ENCODE results near the gene BTF3. TPM values are rescaled to one million over a fixed set of nuclear protein-coding genes. Genes with fewer than 3 reads are reported as not detected.

Gene BTF3
- total RNA-seq, 3 donors from 2014 or later (not counting 1 experiment from before 2014, with no cell fraction given): 364 to 423 (median 391) TPM

GRCh38 chr5:73487815-73488214 is 10.4 kb upstream of the BTF3 start:
- peaks cover 47 to 55% of the 10 kb centered on the region in 2 donors for H3K27me3 Mint-ChIP-seq (ENCODE audit: low read depth in 2 of 2)
- intact Hi-C loops (cut with micrococcal nuclease): no loop called here

GRCh38 chr5:73488806-73489205 is 9.4 kb upstream of the BTF3 start:
- no peaks in the 10 kb centered on the region for H3K36me3 Mint-ChIP-seq
- peaks cover 3% of the 10 kb centered on the region for H3K27me3 ChIP-seq (ENCODE audit: control insufficient read depth, insufficient read depth, low read length)
- DNase-seq: no peak
- TF ChIP-seq CTCF (IDR thresholded peaks at IDR 0.05): no peak
- H3K9me3 ChIP-seq (ENCODE audit: control insufficient read depth, insufficient read depth, low read length): no peaks in the 10 kb centered on the region
- no peak for ATAC-seq
- H3K4me3 ChIP-seq (ENCODE audit: low read length): no peak overlapping the region
- H3K36me3 ChIP-seq (ENCODE audit: control insufficient read depth, insufficient read depth, low read length): no peaks in the 10 kb centered on the region
- no peak overlapping the region for H3K4me3 Mint-ChIP-seq
- no peaks in the 10 kb centered on the region for H3K9me3 Mint-ChIP-seq
- intact Hi-C loops (cut with micrococcal nuclease): no loop called here
- H3K27ac ChIP-seq (ENCODE audit: low read length): no peak overlapping the region
- H3K4me1 ChIP-seq (ENCODE audit: control insufficient read depth, insufficient read depth, low read length): no peaks in the 10 kb centered on the region
- no peak overlapping the region for H3K27ac Mint-ChIP-seq
- no peaks in the 10 kb centered on the region for H3K4me1 Mint-ChIP-seq
- H3K27me3 Mint-ChIP-seq (ENCODE audit: low read depth in 2 of 2): peaks cover 50 to 56% of the 10 kb centered on the region in 2 donors
- WGBS (ENCODE audit: insufficient coverage): 94% methylated on average over 3 of the region's 3 CpGs

More at GRCh38 chr5:73487815-73488214, 10.4 kb upstream of the BTF3 start:
- H3K9me3 Mint-ChIP-seq: no peaks in the 10 kb centered on the region
- Histone ChIP-seq H3K9me3 (ENCODE audit: control insufficient read depth, insufficient read depth, low read length) (no peaks in the 10 kb centered on the region), H3K36me3 (ENCODE audit: control insufficient read depth, insufficient read depth, low read length) (no peaks in the 10 kb centered on the region), H3K27me3 (ENCODE audit: control insufficient read depth, insufficient read depth, low read length) (no peaks in the 10 kb centered on the region), H3K4me3 (ENCODE audit: low read length) (no peak overlapping the region), H3K27ac (ENCODE audit: low read length) (no peak overlapping the region), H3K4me1 (ENCODE audit: control insufficient read depth, insufficient read depth, low read length) (no peaks in the 10 kb centered on the region)
- no peaks in the 10 kb centered on the region for H3K4me1 Mint-ChIP-seq
- DNase-seq (no peak), ATAC-seq (no peak)
- H3K36me3 Mint-ChIP-seq: no peaks in the 10 kb centered on the region
- TF ChIP-seq CTCF (IDR thresholded peaks at IDR 0.05): no peak
- H3K4me3 Mint-ChIP-seq: no peak overlapping the region
- WGBS (ENCODE audit: insufficient coverage): 94% methylated on average over 3 of the region's 4 CpGs
- H3K27ac Mint-ChIP-seq: no peak overlapping the region

- ATAC-seq (no peak), DNase-seq (no peak)
- peaks cover 9% of the 10 kb centered on the region for H3K27me3 ChIP-seq (ENCODE audit: control insufficient read depth, insufficient read depth, low read length)
- intact Hi-C loops (cut with micrococcal nuclease): no loop called here
- no peak overlapping the region for H3K4me3 Mint-ChIP-seq
- H3K27me3 Mint-ChIP-seq (ENCODE audit: low read depth in 2 of 2): peaks cover 55 to 69% of the 10 kb centered on the region in 2 donors
- TF ChIP-seq CTCF (IDR thresholded peaks at IDR 0.05): no peak
- no peak overlapping the region for H3K4me3 ChIP-seq (ENCODE audit: low read length)
- H3K9me3 Mint-ChIP-seq: no peaks in the 10 kb centered on the region
- H3K27ac Mint-ChIP-seq: no peak overlapping the region
- H3K9me3 ChIP-seq (ENCODE audit: control insufficient read depth, insufficient read depth, low read length): no peaks in the 10 kb centered on the region
- H3K4me1 Mint-ChIP-seq: no peaks in the 10 kb centered on the region
- H3K36me3 Mint-ChIP-seq: no peaks in the 10 kb centered on the region
- H3K27ac ChIP-seq (ENCODE audit: low read length): no peak overlapping the region
- no peaks in the 10 kb centered on the region for H3K4me1 ChIP-seq (ENCODE audit: control insufficient read depth, insufficient read depth, low read length)
- WGBS (ENCODE audit: insufficient coverage): 100% methylated on average over 2 of the region's 2 CpGs
- H3K36me3 ChIP-seq (ENCODE audit: control insufficient read depth, insufficient read depth, low read length): no peaks in the 10 kb centered on the region
Measured at GRCh38 chr5:73490088-73490487, 8.2 kb upstream of the BTF3 start.

GRCh38 chr5:73491155-73491554 is 7.1 kb upstream of the BTF3 start:
- ATAC-seq (no peak), DNase-seq (no peak)
- intact Hi-C loops (cut with micrococcal nuclease): no loop called here
- Mint-ChIP-seq H3K36me3 (no peaks in the 10 kb centered on the region), H3K27me3 (ENCODE audit: low read depth in 2 of 2) (peaks cover 50 to 67% of the 10 kb centered on the region in 2 donors), H3K9me3 (no peaks in the 10 kb centered on the region), H3K4me1 (no peaks in the 10 kb centered on the region), H3K27ac (no peak overlapping the region), H3K4me3 (no peak overlapping the region)
- H3K27me3 ChIP-seq (ENCODE audit: control insufficient read depth, insufficient read depth, low read length): peaks cover 10% of the 10 kb centered on the region
- H3K9me3 ChIP-seq (ENCODE audit: control insufficient read depth, insufficient read depth, low read length): no peaks in the 10 kb centered on the region
- no peak for TF ChIP-seq CTCF (IDR thresholded peaks at IDR 0.05)
- no peak overlapping the region for H3K4me3 ChIP-seq (ENCODE audit: low read length)
- H3K4me1 ChIP-seq (ENCODE audit: control insufficient read depth, insufficient read depth, low read length): no peaks in the 10 kb centered on the region
- no peaks in the 10 kb centered on the region for H3K36me3 ChIP-seq (ENCODE audit: control insufficient read depth, insufficient read depth, low read length)
- H3K27ac ChIP-seq (ENCODE audit: low read length): no peak overlapping the region
- WGBS (ENCODE audit: insufficient coverage): 100% methylated on average over 1 of the region's 1 CpG

All from natural killer cell (primary cell).